Smooth muscle cell (in vitro differentiated cells): ENCODE measurements around the gene WFIKKN2. TPM values are rescaled to one million over a fixed set of nuclear protein-coding genes. Genes with fewer than 3 reads are reported as not detected.

Experiments
- DNase-seq: peaks from one replicate; lab custom pipeline; 2025; ENCODE audit not compliant: unreplicated experiment; lab: John Stamatoyannopoulos, UW
- H2AFZ ChIP-seq: fragments of 200-600 bp; sonication (generic); 2 replicates; pipeline ENCODE4 v1.6.0; 2016; ENCODE audit warnings: antibody characterized with exemption, low read depth, mild to moderate bottlenecking
- H3F3A ChIP-seq: fragments of 200-600 bp; sonication (generic); 2 replicates; pipeline ENCODE4 v1.6.0; 2017; ENCODE audit warnings: antibody characterized with exemption, low read depth
- H3K27ac ChIP-seq: fragments of 200-600 bp; sonication (generic); 2 replicates; pipeline ENCODE4 v1.5.1; 2016; ENCODE audit warnings: low read depth, mild to moderate bottlenecking
- H3K27me3 ChIP-seq: fragments of 200-600 bp; sonication (generic); 2 replicates; pipeline ENCODE4 v1.6.1; 2016; ENCODE audit warnings: low read depth, mild to moderate bottlenecking
- H3K36me3 ChIP-seq: fragments of 200-600 bp; sonication (generic); 2 replicates; pipeline ENCODE4 v1.5.1; 2016; ENCODE audit warnings: low read depth
- H3K4me1 ChIP-seq: fragments of 200-600 bp; sonication (generic); 2 replicates; pipeline ENCODE4 v1.5.1; 2016; ENCODE audit warnings: low read depth
- H3K4me2 ChIP-seq: fragments of 200-600 bp; sonication (generic); 2 replicates; pipeline ENCODE4 v1.6.0; 2016; ENCODE audit warnings: mild to moderate bottlenecking
- H3K4me3 ChIP-seq: fragments of 200-600 bp; sonication (generic); 2 replicates; pipeline ENCODE4 v1.5.1; 2016; ENCODE audit warnings: mild to moderate bottlenecking
- H3K79me2 ChIP-seq: fragments of 200-600 bp; sonication (generic); 2 replicates; pipeline ENCODE4 v1.6.0; 2016; ENCODE audit warnings: low read depth, mild to moderate bottlenecking
- H3K9ac ChIP-seq: fragments of 200-600 bp; sonication (generic); 2 replicates; pipeline ENCODE4 v1.6.0; 2016; ENCODE audit warnings: low read depth
- H3K9me3 ChIP-seq: fragments of 200-600 bp; sonication (generic); replicated peaks from 2 replicates; pipeline ENCODE4 v1.5.1; 2016; ENCODE audit warnings: low read depth
- H4K20me1 ChIP-seq: fragments of 200-600 bp; sonication (generic); 2 replicates; pipeline ENCODE4 v1.6.0; 2016; ENCODE audit warnings: low read depth
- WGBS: methylation state at CpG from one replicate; pipeline ENCODE4 v1.1.7; 2016; ENCODE audit warnings: low lambda C conversion rate; 5-methylcytosine and 5-hydroxymethylcytosine counted together
- polyA plus RNA-seq: library from polyadenylated mRNA; unstranded; fragments of >200 nt; fragmentation: Nextera tagmentation; extraction: Ambion mirVana; gene quantifications from 2 replicates; pipeline ENCODE4 v1.2.1, GENCODE V29; 2016
- total RNA-seq: library from RNA; depleted of rRNA; stranded (reverse); fragments of >200 nt; gene quantifications from 2 replicates; pipeline ENCODE4 v1.2.3, GENCODE V29; 2014
- TF ChIP-seq, protein P1 (sequence below): fragments of 200-600 bp; sonication (generic); IDR thresholded peaks from 2 replicates; pipeline ENCODE4 v1.5.1; 2017; ENCODE audit warnings: borderline replicate concordance, mild to moderate bottlenecking, antibody characterized with exemption; ENCODE audit not compliant: insufficient read depth, poor library complexity, severe bottlenecking

WFIKKN2 gene, protein sequence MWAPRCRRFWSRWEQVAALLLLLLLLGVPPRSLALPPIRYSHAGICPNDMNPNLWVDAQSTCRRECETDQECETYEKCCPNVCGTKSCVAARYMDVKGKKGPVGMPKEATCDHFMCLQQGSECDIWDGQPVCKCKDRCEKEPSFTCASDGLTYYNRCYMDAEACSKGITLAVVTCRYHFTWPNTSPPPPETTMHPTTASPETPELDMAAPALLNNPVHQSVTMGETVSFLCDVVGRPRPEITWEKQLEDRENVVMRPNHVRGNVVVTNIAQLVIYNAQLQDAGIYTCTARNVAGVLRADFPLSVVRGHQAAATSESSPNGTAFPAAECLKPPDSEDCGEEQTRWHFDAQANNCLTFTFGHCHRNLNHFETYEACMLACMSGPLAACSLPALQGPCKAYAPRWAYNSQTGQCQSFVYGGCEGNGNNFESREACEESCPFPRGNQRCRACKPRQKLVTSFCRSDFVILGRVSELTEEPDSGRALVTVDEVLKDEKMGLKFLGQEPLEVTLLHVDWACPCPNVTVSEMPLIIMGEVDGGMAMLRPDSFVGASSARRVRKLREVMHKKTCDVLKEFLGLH
- total RNA-seq (not detected in 2 replicates), polyA plus RNA-seq (not detected in 2 replicates)

DNA sequence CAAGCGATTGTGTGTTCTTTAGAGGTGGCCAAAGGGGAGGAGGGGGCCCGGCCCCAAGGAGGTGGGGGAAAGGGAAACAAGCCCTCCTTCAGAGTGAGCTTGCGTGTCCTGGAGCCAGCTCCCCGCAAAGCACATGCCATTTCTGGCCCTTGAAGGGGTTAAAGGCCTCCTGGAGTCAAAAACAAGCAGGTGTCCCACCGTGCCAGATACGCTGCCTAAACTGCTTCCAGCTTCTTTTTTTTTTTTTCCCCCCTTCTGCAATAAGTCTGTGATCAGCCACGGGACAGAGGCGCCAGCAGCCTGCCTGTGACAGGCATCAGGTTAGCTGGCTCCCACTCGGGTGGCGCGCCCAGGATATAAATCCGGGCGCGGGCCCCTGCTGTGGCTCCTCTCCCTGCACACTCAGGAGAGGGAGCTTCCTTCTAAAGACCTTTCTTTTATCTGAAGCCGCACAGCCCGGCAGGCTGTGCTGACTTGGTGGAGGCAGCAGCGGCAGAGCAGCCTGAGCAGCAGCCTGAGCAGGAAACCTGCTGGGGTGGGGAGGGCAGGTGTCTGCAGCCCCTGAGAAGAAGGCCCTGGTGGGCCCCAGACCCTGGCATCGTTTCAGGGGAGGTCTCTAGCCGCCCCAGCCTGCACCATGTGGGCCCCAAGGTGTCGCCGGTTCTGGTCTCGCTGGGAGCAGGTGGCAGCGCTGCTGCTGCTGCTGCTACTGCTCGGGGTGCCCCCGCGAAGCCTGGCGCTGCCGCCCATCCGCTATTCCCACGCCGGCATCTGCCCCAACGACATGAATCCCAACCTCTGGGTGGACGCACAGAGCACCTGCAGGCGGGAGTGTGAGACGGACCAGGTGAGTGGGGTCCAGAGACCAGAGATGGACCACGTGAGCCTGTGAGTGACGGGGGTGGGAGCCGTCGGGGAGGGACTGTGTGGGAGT is at the start of gene WFIKKN2:
Gene WFIKKN2 (plus strand): TSS at position 286 of the 934 bp plus-strand sequence. CDS start 352 bp downstream, at position 638.
- H3K4me2 ChIP-seq, result no peak within 1 kb of the TSS
- no peak for DNase-seq

DNA sequence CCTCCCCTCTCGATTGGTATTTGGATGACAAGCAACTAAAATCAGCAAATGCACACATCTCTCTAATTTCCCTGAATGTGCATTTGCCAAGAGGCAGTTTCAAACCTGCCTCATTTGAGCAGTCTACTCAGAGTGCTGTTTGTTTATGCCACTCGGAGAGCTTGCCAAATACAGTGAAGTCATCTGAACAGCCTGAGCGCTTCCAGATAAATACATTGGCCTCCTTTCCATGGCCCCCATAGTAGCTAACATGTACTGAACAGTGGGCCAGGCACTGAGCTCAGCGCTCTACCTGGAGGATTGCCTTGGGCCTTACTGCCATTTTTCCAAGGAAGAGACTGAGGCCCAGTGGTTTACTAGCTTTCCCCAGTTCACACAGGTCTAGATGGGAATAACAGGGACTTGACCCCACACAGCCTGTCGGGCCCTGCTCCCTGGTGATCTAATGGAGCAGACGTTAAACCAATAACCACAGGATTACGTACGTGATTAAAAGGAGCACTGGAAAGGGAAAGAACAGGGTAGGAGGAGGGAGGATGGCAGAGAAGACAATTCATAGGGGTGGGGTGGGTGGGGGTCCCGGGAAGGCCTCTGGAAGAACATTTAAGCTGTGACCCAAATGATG is 49.3 kb upstream of the WFIKKN2 start:
- TF ChIP-seq, protein P1, sequence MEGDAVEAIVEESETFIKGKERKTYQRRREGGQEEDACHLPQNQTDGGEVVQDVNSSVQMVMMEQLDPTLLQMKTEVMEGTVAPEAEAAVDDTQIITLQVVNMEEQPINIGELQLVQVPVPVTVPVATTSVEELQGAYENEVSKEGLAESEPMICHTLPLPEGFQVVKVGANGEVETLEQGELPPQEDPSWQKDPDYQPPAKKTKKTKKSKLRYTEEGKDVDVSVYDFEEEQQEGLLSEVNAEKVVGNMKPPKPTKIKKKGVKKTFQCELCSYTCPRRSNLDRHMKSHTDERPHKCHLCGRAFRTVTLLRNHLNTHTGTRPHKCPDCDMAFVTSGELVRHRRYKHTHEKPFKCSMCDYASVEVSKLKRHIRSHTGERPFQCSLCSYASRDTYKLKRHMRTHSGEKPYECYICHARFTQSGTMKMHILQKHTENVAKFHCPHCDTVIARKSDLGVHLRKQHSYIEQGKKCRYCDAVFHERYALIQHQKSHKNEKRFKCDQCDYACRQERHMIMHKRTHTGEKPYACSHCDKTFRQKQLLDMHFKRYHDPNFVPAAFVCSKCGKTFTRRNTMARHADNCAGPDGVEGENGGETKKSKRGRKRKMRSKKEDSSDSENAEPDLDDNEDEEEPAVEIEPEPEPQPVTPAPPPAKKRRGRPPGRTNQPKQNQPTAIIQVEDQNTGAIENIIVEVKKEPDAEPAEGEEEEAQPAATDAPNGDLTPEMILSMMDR, result no peak
- H3K4me3 ChIP-seq, result no peak overlapping the region
- no peaks in the 10 kb centered on the region for H4K20me1 ChIP-seq
- no peaks in the 10 kb centered on the region for H3K79me2 ChIP-seq
- no peak overlapping the region for H2AFZ ChIP-seq
- no peaks in the 10 kb centered on the region for H3K9me3 ChIP-seq
- peak overlapping the region; percentile 67 for H3K27ac ChIP-seq
- WGBS, result 51% methylated on average over 9 of the region's 9 CpGs
- H3K4me2 ChIP-seq, result no peak overlapping the region
- no peaks in the 10 kb centered on the region for H3K27me3 ChIP-seq
- H3K36me3 ChIP-seq, result no peaks in the 10 kb centered on the region
- H3K9ac ChIP-seq, result no peak overlapping the region
- no peak for DNase-seq
- peaks cover 7% of the 10 kb centered on the region for H3K4me1 ChIP-seq
- H3F3A ChIP-seq, result no peaks in the 10 kb centered on the region

More for the DNA sequence above, at the start of gene WFIKKN2:
- H3K4me3 ChIP-seq, result no peak within 1 kb of the TSS
- no peaks in the 10 kb centered on the region for H3F3A ChIP-seq
- no peaks in the 10 kb centered on the region for H4K20me1 ChIP-seq
- H3K27ac ChIP-seq, result no peak within 1 kb of the TSS
- H3K9ac ChIP-seq, result no peak within 1 kb of the TSS
- 91% methylated on average over 39 of the region's 39 CpGs for WGBS
- H3K4me1 ChIP-seq, result peaks cover 27% of the 10 kb centered on the region
- H3K9me3 ChIP-seq, result no peaks in the 10 kb centered on the region
- no peaks in the 10 kb centered on the region for H3K36me3 ChIP-seq
- TF ChIP-seq, protein P1, result no peak
- no peak within 1 kb of the TSS for H2AFZ ChIP-seq
- no peaks in the 10 kb centered on the region for H3K27me3 ChIP-seq
- no peaks in the 10 kb centered on the region for H3K79me2 ChIP-seq

DNA sequence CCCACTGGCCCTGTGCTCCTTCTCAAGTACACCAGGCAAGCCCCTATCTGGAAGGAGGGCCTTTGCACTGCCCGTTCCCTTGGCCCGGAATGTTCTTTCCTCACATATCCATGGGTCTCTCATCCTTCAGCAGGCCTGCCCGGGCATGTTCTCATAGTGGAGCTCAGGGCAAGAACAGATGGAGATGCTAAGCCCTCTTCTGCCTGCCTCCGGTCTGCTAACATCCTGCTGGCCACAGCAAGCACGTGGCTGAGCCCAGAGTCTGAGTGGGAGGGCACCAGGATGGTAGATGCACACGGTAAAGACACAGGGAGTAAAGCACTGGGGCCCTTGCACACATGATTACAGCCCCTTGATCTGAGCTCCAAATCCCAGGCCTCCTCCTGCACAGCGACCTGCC is 48.3 kb upstream of the WFIKKN2 start:
- H3F3A ChIP-seq, result no peaks in the 10 kb centered on the region
- peak overlapping the region; percentile 80 for H2AFZ ChIP-seq
- no peak for DNase-seq
- no peaks in the 10 kb centered on the region for H3K79me2 ChIP-seq
- peaks cover 7% of the 10 kb centered on the region for H3K4me1 ChIP-seq
- no peak overlapping the region for H3K9ac ChIP-seq
- WGBS, result 55% methylated on average over 7 of the region's 7 CpGs
- H3K4me2 ChIP-seq, result peak overlapping the region; percentile 39
- H4K20me1 ChIP-seq, result no peaks in the 10 kb centered on the region
- TF ChIP-seq, protein P1, result no peak
- H3K4me3 ChIP-seq, result no peak overlapping the region
- peak overlapping the region; percentile 67 for H3K27ac ChIP-seq
- no peaks in the 10 kb centered on the region for H3K27me3 ChIP-seq
- H3K36me3 ChIP-seq, result no peaks in the 10 kb centered on the region
- no peaks in the 10 kb centered on the region for H3K9me3 ChIP-seq
